ENCODE results near the gene VSIR.

Gene VSIR

GRCh38 chr10:71782221-71782916, 9.0 kb upstream of the VSIR start:
- ATAC-seq: no peak

- no peak for ATAC-seq
These were observed 7.4 kb upstream of the VSIR start for GRCh38 chr10:71780719-71781118.

GRCh38 chr10:71780156-71780555, 6.8 kb upstream of the VSIR start:
- no peak for ATAC-seq

DNA sequence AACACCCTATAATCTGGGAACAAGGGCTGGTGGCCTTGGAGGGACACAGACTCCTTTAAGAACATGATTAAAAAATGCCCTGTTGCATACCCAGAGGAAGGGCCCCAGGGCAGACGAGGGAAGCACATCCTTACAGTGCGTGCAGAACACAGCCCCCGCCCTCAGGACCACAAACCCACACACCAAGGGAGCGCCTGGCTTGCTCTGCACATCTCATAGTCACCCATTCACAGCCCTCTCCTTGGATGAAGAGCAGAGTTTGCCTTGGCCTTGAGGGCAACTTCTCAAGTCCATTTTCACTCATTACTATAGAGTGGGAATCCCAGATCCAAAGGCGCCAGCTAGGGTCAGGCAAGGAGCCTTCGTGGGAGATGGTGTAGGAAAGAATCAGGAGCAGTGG, 6.3 kb upstream of the VSIR start:
- ATAC-seq: no peak

GRCh38 chr10:71778071-71778825, 4.9 kb upstream of the VSIR start:
- ATAC-seq: no peak

DNA sequence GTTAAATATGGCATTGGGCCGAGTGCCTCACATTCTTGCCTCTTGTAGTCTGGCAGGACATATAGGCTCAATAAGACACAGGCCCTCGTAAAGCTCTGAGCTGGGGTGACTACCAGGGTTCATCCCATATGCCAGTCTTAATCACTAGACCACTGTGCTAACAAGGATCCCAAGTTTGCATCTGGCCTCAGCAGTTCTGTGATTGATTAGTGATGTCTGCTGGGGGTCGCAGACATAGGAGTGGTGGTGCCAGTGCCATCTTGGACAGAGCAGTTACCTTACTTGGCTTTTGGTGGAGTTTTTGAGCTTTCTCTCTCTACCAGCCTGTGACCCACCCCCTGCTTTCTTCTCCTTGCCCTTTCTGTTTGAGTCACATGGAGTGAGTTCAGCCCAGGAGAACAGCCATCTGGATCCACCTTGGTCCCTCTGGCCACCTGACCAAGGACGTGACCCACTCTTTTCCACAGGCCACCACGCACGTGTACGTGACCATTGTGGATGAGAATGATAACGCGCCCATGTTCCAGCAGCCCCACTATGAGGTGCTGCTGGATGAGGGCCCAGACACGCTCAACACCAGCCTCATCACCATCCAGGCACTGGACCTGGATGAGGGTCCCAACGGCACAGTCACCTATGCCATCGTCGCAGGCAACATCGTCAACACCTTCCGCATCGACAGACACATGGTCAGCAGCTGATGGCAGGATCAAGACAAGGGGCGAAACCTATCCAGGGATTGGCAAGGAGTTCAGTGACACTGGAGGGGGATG, 4.1 kb upstream of the VSIR start:
- ATAC-seq: no peak

GRCh38 chr10:71776481-71776925, 3.2 kb upstream of the VSIR start:
- no peak for ATAC-seq

DNA sequence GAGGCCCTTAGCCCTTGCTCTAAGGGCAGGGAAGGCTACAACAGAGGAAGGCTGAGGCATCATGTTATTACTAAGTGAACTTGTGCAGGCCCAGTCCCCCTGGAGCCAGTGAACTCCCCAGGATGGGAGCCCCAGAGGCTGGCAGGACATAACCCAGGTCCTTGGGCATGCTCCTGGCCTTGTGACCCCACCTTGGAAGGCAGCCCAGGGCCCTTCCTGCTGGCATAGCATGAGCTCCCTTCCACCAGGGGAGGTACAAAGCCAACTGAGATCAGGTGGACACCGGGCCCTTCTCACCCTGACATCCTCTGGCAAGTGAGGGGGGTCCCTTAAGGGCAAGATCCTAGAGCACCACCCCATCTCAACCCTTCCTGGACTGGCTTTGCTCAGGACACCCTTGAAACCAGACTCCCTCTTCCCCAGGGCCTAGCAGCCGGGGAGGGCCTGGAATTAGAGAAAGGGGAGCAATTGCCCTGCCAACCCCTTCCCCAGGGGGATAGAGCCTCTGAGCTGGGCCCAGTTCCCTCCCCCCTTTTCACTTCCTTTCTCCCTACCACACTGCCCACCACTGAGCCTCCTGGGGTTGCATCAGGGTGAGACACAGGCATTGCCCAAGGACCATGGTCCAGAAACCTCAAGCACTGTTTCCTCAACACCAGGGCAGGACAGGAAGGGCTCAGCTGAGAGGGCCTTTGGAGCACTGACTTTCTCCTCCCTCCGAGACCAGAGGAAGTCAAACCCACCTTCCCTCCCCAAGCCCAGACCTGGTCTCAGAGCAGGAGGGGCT, 1.8 kb upstream of the VSIR start:
- no peak for ATAC-seq

DNA sequence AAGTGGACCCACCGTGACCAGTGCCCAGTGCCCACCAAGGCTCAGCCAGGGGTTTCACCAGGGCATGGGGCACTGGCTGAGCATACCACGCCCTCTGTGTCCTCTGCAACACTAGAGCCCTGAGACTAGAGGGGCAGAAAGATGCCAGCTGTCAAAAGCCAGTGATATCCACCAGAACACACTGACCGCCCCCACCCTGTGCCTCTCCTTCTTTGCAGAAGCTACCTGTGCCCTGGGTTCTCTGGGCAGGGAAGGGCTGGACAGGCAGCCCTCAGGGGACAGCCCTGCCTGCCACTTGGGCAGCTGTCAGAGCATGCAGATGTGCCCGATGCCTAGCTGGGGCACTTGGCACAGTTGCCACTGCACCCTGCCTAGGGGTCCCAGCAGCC, 494 bp downstream of the VSIR start:
- no peak for ATAC-seq

- ATAC-seq: no peak
These were observed 1.3 kb downstream of the VSIR start for GRCh38 chr10:71771821-71772617.

GRCh38 chr10:71771204-71771603, 2.1 kb downstream of the VSIR start:
- ATAC-seq: no peak

DNA sequence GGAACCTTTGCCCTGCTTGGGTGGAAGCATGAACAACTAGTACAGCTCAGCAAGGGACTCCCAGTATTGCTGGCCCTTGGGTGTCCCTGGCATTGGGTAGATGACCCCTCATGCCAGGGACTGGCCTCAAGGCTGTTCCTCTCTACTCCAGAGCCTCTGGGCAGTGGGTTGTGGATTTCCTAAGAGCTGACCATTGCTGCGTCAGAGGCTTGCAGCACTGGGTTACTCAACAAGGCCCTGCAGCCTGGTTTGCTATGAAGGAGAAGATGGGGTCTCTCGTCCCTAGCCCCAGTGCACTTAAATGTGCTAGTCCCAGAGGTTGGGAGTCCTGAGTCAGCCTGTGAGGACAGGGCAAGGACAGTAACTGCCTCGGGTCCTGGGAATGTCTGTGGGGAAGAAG, 2.5 kb downstream of the VSIR start:
- ATAC-seq: no peak

GRCh38 chr10:71770255-71770654, 3.1 kb downstream of the VSIR start:
- ATAC-seq: no peak

DNA sequence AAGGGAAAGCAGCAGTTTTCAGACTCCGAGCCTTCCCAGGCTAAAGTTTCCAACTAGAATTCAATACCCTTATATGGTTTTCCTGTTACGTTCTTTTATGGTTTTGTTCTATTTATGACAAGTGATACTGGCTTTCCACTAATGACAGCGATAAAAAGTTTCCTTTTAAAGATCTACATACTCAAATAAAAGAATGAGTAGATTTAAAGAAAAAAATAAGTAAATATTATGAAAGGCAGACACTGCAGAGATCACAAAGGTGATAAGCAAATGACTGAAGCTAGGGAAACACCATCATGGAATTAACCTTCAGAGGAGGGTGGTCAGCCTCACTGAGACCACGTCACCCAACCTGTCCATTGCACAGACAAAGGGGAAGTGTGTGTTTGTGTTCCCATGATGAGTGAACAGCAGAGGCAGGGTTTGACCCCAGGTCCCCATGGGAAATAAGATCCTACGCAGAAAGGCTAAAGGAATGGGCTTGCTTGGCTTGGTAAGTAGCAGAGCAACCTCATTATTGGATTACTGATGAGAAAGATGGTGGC, 4.0 kb downstream of the VSIR start:
- ATAC-seq: peak; percentile 29 to 37

GRCh38 chr10:71767420-71768035, 5.8 kb downstream of the VSIR start:
- ATAC-seq: no peak

DNA sequence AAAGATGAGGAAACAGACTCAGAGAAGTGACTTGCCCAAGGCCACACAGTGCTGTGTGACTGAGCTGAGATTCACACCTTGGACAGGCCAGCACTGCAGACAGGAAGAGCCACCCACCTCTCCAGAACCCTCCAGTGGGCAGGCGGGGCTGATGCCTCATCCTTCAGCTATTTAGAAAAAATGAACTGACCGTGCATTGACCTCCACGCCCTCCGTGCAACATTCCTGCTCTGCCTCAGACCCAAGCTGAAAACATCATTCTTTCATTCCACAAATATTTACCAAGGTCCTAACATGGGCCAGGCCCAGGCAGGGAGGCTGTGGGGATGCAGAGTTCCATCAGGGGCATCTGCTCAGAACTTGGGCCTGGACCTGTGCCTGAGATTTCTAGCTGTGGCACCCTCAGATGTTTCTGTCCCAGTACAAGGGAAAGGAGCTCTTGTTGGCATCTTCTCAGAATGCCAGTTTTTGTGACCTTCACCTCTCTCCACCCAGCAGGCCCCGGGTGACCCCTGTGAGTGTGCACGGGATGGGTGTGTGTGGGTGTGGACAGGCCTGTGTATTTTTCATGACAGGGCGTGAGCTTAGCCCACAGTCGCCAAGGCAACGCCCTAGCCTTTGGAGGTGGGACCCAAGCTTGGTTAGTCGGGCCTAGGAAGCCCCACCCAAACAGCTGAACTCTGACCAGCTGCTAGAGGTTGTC, 6.5 kb downstream of the VSIR start:
- ATAC-seq: no peak

DNA sequence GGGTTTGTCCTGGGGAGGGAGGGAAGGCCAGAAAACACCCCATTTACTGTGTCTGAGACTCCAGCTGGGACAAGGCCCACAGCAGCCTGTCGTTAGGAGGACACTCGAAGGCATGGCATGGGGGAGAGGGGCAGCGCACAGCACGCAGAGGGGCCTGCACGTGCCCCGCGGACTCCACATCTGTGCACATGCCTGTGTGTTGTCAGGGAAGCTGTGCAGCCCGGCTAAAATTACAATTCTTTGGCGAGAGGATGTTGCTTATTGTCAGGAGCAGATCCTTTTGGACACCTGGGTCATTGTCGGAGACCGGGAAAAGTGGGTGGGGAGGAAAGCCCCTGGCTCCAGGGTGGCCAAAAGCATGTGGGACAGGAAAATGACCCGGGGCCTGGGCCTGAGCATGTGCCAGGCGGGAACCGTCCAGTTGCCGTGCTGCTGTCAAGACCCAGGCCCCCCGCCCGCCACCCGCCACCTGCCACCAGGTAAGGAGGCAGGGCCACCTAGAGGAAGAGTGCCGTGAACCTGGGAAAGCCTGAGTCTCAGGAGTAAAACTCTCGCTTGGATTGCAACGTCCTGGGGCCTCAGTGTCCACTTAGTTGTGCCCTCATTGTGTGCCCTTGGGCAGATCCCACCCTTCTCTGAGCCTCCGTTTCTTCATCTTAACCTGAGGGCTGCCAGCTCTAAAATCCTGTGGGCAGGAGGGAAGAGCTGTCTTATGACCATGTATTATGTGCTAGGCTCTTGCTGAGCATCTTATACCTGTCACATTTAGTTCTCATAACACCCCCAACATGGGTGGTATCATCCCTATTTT, 7.2 kb downstream of the VSIR start:
- ATAC-seq: no peak

DNA sequence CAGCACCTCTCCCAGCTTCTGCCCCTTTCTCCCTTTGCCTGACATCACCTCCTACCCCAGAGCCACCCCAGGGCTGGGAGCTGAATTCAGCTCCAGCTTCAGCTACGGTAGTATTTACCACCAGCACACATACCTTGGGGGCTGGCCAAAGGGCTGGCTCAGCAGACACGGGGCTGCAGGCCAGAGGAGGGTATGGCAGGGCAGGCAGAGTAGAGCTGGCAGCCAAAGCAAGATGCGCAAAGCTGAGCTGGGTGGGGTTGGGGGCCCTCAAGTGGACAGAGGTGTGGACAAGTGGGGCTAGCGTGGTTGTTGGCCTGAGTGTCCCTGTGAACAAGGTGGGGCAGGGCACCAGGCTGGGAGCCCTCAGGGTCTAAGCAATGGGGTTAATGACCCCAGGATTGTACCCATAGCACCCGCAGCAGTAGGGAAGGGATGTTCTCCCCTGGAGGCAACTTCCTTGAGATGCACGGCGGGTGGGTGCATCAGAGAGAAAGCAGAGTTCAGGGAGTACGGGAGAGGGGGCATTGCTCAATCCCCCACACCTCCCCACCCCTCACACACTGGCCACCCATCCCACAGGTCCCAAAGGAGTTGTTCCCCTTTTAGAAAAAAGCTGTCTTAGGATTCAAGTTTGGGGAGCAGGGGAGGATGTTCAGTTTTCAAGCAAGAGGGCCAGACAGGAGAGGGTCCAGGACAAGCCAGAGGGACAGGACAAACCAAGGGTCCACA, 8.0 kb downstream of the VSIR start:
- no peak for ATAC-seq

All from activated CD4-positive, CD25-positive, alpha-beta regulatory T cell treated with anti-CD3 and anti-CD28 coated beads, Interleukin-2, amount 50 U/mL, for 24 hours (primary cell).